ENCODE measurements around the gene NT5DC3.
A peak's percentile ranks its signal among the peaks of the same experiment; 100 is the strongest.

The NT5DC3 gene

GRCh38 chr12:103864710-103865109 lies 23.7 kb upstream of the NT5DC3 start:
- ChIA-PET CTCF (interaction anchor here (0.6 to 1.7 kb wide), 5 partner anchors 10 to 237 kb away, joined by 3 to 12 read pairs (median 5); partner anchors contain the start of gene NT5DC3), POLR2A (no interaction called here)
- DNase-seq (ENCODE audit: low read depth, low spot score), result no peak
- H3K4me3 ChIP-seq (ENCODE audit: low read depth, low read length), result no peak overlapping the region
- TF ChIP-seq, protein P1, sequence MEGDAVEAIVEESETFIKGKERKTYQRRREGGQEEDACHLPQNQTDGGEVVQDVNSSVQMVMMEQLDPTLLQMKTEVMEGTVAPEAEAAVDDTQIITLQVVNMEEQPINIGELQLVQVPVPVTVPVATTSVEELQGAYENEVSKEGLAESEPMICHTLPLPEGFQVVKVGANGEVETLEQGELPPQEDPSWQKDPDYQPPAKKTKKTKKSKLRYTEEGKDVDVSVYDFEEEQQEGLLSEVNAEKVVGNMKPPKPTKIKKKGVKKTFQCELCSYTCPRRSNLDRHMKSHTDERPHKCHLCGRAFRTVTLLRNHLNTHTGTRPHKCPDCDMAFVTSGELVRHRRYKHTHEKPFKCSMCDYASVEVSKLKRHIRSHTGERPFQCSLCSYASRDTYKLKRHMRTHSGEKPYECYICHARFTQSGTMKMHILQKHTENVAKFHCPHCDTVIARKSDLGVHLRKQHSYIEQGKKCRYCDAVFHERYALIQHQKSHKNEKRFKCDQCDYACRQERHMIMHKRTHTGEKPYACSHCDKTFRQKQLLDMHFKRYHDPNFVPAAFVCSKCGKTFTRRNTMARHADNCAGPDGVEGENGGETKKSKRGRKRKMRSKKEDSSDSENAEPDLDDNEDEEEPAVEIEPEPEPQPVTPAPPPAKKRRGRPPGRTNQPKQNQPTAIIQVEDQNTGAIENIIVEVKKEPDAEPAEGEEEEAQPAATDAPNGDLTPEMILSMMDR (IDR thresholded peaks at IDR 0.05; ENCODE audit: insufficient read depth, low read length, missing control alignments), result no peak

DNA sequence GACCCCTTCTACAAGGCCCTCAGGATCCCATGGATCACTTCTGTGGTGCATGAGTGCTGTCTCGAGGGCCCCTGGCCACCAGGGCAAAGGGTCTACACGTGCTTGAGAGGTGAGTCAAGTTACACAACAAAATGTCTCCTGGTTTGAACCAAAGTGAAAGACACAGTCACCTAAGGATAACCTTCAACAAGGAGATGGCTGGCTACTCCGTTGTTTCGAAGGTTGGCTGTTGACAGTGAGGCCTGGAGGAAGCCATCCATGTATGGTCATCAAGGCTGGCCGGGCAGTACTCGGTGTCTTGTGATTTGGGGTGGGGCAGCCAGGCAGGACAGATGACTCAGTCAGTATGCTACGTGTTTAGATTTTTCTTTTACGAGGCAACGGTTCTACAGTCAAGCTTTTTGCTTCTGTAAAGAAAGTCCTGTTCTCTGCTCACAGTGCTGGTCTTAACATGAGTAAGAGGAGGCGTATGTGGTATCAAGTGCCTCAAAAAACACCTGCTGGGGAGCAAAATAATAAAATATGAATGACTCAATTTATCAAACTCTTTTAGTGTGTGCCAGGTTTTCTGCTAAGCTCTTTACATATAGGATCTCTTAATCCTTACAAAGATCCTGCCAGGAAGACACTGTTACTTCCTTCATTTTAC lies 18.0 kb upstream of the NT5DC3 start:
- ChIA-PET POLR2A (interaction anchor here (0.5 kb wide), 1 partner anchor 9 kb away, joined by 4 read pairs; no protein-coding TSS in a partner anchor), CTCF (interaction anchor here (1.2 to 2.5 kb wide), 4 partner anchors 9 to 88 kb away, joined by 3 to 13 read pairs (median 9); no protein-coding TSS in a partner anchor)
- no peak overlapping the region for H3K4me3 ChIP-seq (ENCODE audit: low read depth, low read length)
- peak; percentile 95 for DNase-seq (ENCODE audit: low read depth, low spot score)
- TF ChIP-seq, protein P1 (IDR thresholded peaks at IDR 0.05; ENCODE audit: insufficient read depth, low read length, missing control alignments), result no peak

GRCh38 chr12:103858335-103858734 lies 17.3 kb upstream of the NT5DC3 start:
- H3K4me3 ChIP-seq (ENCODE audit: low read depth, low read length), result no peak overlapping the region
- TF ChIP-seq, protein P1 (IDR thresholded peaks at IDR 0.05; ENCODE audit: insufficient read depth, low read length, missing control alignments), result no peak
- DNase-seq (ENCODE audit: low read depth, low spot score), result no peak
- CTCF ChIA-PET, result interaction anchor here (1.0 to 2.5 kb wide), 5 partner anchors 12 to 88 kb away, joined by 3 to 13 read pairs (median 3); no protein-coding TSS in a partner anchor
- POLR2A ChIA-PET, result no interaction called here

DNA sequence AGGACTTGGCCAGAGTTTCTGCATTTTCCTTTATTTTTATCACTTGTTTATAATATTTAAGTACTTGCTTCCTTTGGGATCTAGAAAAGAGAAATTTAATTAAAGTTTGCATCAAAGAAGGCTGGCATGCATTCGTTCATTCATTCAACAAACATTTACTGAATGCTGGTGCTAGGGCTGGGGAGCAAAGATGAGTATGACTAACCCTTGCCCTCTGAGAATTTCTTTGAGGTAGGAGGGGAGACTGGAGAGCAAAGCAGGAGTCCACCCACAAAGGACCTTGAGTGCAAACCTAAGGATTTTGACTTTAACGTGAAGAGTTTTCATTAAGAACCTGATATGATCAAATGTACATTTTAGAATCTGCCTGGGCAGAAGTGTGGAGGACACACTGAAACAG lies 16.1 kb upstream of the NT5DC3 start:
- TF ChIP-seq, protein P1 (IDR thresholded peaks at IDR 0.05; ENCODE audit: insufficient read depth, low read length, missing control alignments), result no peak
- no peak overlapping the region for H3K4me3 ChIP-seq (ENCODE audit: low read depth, low read length)
- DNase-seq (ENCODE audit: low read depth, low spot score), result no peak
- ChIA-PET CTCF (interaction anchor here (0.7 to 1.2 kb wide), 3 partner anchors 13 to 84 kb away, joined by 3 read pairs; partner anchors contain the start of gene NT5DC3), POLR2A (interaction anchor here (1.1 kb wide), 1 partner anchor 16 kb away, joined by 3 read pairs; the partner anchor contains the start of gene NT5DC3)

GRCh38 chr12:103855896-103856657 lies 15.0 kb upstream of the NT5DC3 start:
- H3K4me3 ChIP-seq (ENCODE audit: low read depth, low read length), result no peak overlapping the region

More at GRCh38 chr12:103855896-103856657, 15.0 kb upstream of the NT5DC3 start:
- TF ChIP-seq, protein P1 (IDR thresholded peaks at IDR 0.05; ENCODE audit: insufficient read depth, low read length, missing control alignments), result no peak
- CTCF ChIA-PET, result interaction anchor here (1.0 kb wide), 1 partner anchor 14 kb away, joined by 3 read pairs; no protein-coding TSS in a partner anchor
- POLR2A ChIA-PET, result interaction anchor here (1.1 kb wide), 1 partner anchor 15 kb away, joined by 3 read pairs; the partner anchor contains the start of gene NT5DC3
- no peak for DNase-seq (ENCODE audit: low read depth, low spot score)

All from AG04449 (cell line).